Neural cell (in vitro differentiated cells): ENCODE data around the gene PCSK9. TPM values are rescaled to one million over a fixed set of nuclear protein-coding genes. Genes with fewer than 3 reads are reported as not detected.

Experiments
- H2AFZ ChIP-seq: fragments of 200-600, 300-800 bp; sonication (generic), shearing (Covaris generic); 2 replicates; pipeline ENCODE4 v1.6.0; 2014; ENCODE audit warnings: low read depth, mild to moderate bottlenecking, antibody characterized with exemption, low read length, moderate library complexity
- H3F3A ChIP-seq: fragments of 200-600 bp; shearing (Covaris generic); 2 replicates; pipeline ENCODE4 v1.6.1; 2016; ENCODE audit warnings: mild to moderate bottlenecking, moderate library complexity, mixed read lengths, antibody characterized with exemption, low read length; ENCODE audit not compliant: insufficient read depth, poor library complexity, severe bottlenecking
- H3K27ac ChIP-seq: fragments of 200-600, 300-800 bp; sonication (generic), shearing (Covaris generic); 2 replicates; pipeline ENCODE4 v1.5.1; 2014; ENCODE audit warnings: mild to moderate bottlenecking, low read length, moderate library complexity
- H3K27me3 ChIP-seq: fragments of 300-800, 200-600 bp; sonication (generic), shearing (Covaris generic); 2 replicates; pipeline ENCODE4 v1.6.0; 2014; ENCODE audit warnings: mild to moderate bottlenecking, low read depth, low read length, moderate library complexity; ENCODE audit not compliant: insufficient read depth
- H3K36me3 ChIP-seq: fragments of 300-800, 200-600 bp; sonication (generic), shearing (Covaris generic); 2 replicates; pipeline ENCODE4 v1.5.1; 2014; ENCODE audit warnings: mild to moderate bottlenecking, antibody characterized with exemption, low read length, moderate library complexity; ENCODE audit not compliant: insufficient read depth
- H3K4me2 ChIP-seq: fragments of 300-800, 200-600 bp; sonication (generic), shearing (Covaris generic); 2 replicates; pipeline ENCODE4 v1.6.0; 2014; ENCODE audit warnings: mild to moderate bottlenecking, low read length
- H3K4me3 ChIP-seq: fragments of 300-800, 200-600 bp; sonication (generic), shearing (Covaris generic); 2 replicates; pipeline ENCODE4 v1.5.1; 2014; ENCODE audit warnings: mild to moderate bottlenecking, low read length, moderate library complexity
- H3K79me2 ChIP-seq: fragments of 200-600 bp; shearing (Covaris generic); replicated peaks from 2 replicates; pipeline ENCODE4 v1.6.0; 2014; ENCODE audit warnings: mild to moderate bottlenecking, low read length, moderate library complexity; ENCODE audit not compliant: insufficient read depth
- H3K9ac ChIP-seq: fragments of 300-800, 200-600 bp; sonication (generic), shearing (Covaris generic); 2 replicates; pipeline ENCODE4 v1.6.1; 2016; ENCODE audit warnings: mild to moderate bottlenecking, low read length, mixed read lengths
- H3K9me2 ChIP-seq: fragments of 200-600 bp; shearing (Covaris generic); 2 replicates; pipeline ENCODE4 v1.6.1; 2016; ENCODE audit warnings: mild to moderate bottlenecking, low read length, mixed read lengths; ENCODE audit not compliant: insufficient read depth
- H3K9me3 ChIP-seq: fragments of 200-600, 300-800 bp; sonication (generic), shearing (Covaris generic); 2 replicates; pipeline ENCODE4 v1.6.1; 2016; ENCODE audit warnings: mild to moderate bottlenecking, mixed run types, low read length, moderate library complexity, mixed read lengths
- H4K20me1 ChIP-seq: fragments of 200-600 bp; shearing (Covaris generic); 2 replicates; pipeline ENCODE4 v1.6.1; 2016; ENCODE audit warnings: mild to moderate bottlenecking, mixed run types; ENCODE audit not compliant: insufficient read depth
- EP300 ChIP-seq: fragments of 450-650 bp; conservative IDR thresholded peaks from 2 replicates; pipeline ENCODE4 v1.6.1; 2014; ENCODE audit warnings: antibody characterized with exemption, mild to moderate bottlenecking, moderate library complexity; ENCODE audit not compliant: poor library complexity, severe bottlenecking
- EZH2 ChIP-seq: fragments of 200-600, 300-800 bp; shearing (Covaris generic), sonication (generic); IDR thresholded peaks from 2 replicates; pipeline ENCODE4 v1.6.1; 2014; ENCODE audit warnings: antibody characterized with exemption, low read length, borderline replicate concordance, mild to moderate bottlenecking; ENCODE audit not compliant: insufficient read depth, poor library complexity, severe bottlenecking
- MXI1 ChIP-seq: fragments of 450-650 bp; conservative IDR thresholded peaks from 2 replicates; pipeline ENCODE4 v1.6.1; 2014; ENCODE audit warnings: antibody characterized with exemption, mild to moderate bottlenecking; ENCODE audit not compliant: poor library complexity, severe bottlenecking
- POLR2AphosphoS5 ChIP-seq: IDR thresholded peaks from 2 replicates; pipeline ENCODE4 v1.6.1; 2012
- RAD21 ChIP-seq: fragments of 450-650 bp; conservative IDR thresholded peaks from 2 replicates; pipeline ENCODE4 v1.6.1; 2014; ENCODE audit warnings: antibody characterized with exemption, mild to moderate bottlenecking, moderate library complexity
- SMC3 ChIP-seq: fragments of 450-650 bp; conservative IDR thresholded peaks from 2 replicates; pipeline ENCODE4 v1.6.1; 2014; ENCODE audit warnings: antibody characterized with exemption, mild to moderate bottlenecking, moderate library complexity; ENCODE audit not compliant: poor library complexity
- TAF1 ChIP-seq: IDR thresholded peaks from 2 replicates; pipeline ENCODE4 v1.6.1; 2012; ENCODE audit warnings: low read depth
- polyA plus RNA-seq: library from polyadenylated mRNA; depleted of rRNA; stranded (reverse); fragments of >200 nt; gene quantifications from 2 replicates; pipeline ENCODE4 v1.2.3, GENCODE V29; 2014
- TF ChIP-seq, protein P1 (sequence below): fragments of 450-650 bp; IDR thresholded peaks from 2 replicates; pipeline ENCODE4 v1.5.1; 2014; ENCODE audit warnings: antibody characterized with exemption, mild to moderate bottlenecking, moderate library complexity; ENCODE audit not compliant: poor library complexity, severe bottlenecking
- TF ChIP-seq, protein P2 (sequence below): IDR thresholded peaks from 2 replicates; pipeline ENCODE4 v1.6.1; 2012; ENCODE audit warnings: borderline replicate concordance

PCSK9 gene
- polyA plus RNA-seq, 1 donor from 2014 or later: not detected

DNA sequence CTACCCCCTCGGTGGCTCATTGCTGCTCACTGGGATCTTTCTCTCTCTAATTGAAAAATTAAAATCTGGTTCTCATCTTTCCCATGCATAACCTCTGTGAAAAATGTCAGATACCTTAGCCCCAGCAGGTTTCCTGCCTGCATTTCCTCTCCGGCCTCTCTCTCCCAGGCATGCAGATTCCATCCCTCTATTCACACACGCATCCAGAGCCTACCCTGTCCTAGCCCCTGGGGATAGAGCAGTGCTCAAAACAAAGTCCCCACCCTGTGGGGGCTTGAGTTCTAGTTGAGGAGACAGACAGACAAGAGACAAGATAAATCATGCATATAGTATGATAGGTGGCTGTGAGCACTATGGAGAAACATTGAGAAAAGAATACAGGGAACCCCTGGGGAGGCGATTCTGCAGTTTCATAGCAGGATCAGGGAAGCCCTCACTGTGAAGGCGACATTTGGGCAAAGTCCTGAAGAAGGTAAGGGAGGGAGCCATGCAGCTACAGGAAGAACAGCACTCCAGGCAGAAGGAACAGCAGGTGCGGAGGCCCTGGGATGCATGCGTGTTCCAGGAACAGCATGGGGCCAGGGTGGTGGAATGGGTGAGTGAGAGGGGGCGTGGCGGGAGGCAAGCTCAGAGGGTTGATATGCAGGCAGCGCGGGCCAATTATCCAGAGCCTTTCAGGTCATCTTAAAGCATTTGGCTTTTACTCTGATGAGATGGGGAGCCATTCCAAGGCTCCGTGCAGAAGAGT lies 44.2 kb upstream of the PCSK9 start:
- Histone ChIP-seq H3K9ac (no peak overlapping the region), H3K27me3 (peaks cover 34% of the 10 kb centered on the region), H3K27ac (no peak overlapping the region), H3K36me3 (no peaks in the 10 kb centered on the region), H3F3A (no peaks in the 10 kb centered on the region), H4K20me1 (no peaks in the 10 kb centered on the region), H3K9me3 (peaks cover 2% of the 10 kb centered on the region), H3K9me2 (no peaks in the 10 kb centered on the region), H3K4me2 (no peak overlapping the region), H2AFZ (no peak overlapping the region), H3K79me2 (no peaks in the 10 kb centered on the region), H3K4me3 (no peak overlapping the region)
- no peak for TF ChIP-seq POLR2AphosphoS5
- TF ChIP-seq, protein P1, sequence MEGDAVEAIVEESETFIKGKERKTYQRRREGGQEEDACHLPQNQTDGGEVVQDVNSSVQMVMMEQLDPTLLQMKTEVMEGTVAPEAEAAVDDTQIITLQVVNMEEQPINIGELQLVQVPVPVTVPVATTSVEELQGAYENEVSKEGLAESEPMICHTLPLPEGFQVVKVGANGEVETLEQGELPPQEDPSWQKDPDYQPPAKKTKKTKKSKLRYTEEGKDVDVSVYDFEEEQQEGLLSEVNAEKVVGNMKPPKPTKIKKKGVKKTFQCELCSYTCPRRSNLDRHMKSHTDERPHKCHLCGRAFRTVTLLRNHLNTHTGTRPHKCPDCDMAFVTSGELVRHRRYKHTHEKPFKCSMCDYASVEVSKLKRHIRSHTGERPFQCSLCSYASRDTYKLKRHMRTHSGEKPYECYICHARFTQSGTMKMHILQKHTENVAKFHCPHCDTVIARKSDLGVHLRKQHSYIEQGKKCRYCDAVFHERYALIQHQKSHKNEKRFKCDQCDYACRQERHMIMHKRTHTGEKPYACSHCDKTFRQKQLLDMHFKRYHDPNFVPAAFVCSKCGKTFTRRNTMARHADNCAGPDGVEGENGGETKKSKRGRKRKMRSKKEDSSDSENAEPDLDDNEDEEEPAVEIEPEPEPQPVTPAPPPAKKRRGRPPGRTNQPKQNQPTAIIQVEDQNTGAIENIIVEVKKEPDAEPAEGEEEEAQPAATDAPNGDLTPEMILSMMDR: no peak
- TF ChIP-seq, protein P2, sequence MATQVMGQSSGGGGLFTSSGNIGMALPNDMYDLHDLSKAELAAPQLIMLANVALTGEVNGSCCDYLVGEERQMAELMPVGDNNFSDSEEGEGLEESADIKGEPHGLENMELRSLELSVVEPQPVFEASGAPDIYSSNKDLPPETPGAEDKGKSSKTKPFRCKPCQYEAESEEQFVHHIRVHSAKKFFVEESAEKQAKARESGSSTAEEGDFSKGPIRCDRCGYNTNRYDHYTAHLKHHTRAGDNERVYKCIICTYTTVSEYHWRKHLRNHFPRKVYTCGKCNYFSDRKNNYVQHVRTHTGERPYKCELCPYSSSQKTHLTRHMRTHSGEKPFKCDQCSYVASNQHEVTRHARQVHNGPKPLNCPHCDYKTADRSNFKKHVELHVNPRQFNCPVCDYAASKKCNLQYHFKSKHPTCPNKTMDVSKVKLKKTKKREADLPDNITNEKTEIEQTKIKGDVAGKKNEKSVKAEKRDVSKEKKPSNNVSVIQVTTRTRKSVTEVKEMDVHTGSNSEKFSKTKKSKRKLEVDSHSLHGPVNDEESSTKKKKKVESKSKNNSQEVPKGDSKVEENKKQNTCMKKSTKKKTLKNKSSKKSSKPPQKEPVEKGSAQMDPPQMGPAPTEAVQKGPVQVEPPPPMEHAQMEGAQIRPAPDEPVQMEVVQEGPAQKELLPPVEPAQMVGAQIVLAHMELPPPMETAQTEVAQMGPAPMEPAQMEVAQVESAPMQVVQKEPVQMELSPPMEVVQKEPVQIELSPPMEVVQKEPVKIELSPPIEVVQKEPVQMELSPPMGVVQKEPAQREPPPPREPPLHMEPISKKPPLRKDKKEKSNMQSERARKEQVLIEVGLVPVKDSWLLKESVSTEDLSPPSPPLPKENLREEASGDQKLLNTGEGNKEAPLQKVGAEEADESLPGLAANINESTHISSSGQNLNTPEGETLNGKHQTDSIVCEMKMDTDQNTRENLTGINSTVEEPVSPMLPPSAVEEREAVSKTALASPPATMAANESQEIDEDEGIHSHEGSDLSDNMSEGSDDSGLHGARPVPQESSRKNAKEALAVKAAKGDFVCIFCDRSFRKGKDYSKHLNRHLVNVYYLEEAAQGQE: no peak
- TF ChIP-seq SMC3: no peak
- no peak for TF ChIP-seq RAD21
- TF ChIP-seq EZH2: no peak

DNA sequence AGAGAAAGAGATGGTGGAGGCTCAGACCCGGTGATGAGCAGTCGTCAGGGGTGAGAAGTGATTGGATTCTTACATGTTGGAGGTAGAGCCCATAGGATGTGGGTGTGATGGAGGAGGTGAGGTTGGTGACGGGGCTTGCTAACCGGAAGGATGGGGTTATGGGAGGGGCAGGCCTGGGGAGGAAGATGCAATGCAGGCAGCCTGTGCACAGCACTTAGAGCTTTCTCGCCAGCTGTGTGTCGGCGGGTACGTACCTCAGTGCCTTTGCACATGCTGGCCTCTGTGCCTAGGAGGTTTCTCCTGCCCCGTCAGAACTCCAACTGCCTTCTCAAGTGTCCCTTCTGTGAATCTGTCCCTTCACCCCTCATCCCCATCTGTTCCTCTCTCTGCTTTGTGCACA lies 43.5 kb upstream of the PCSK9 start:
- Histone ChIP-seq H3K4me3 (no peak overlapping the region), H3K9me2 (no peaks in the 10 kb centered on the region), H2AFZ (no peak overlapping the region), H3K9me3 (peaks cover 2% of the 10 kb centered on the region), H3K4me2 (no peak overlapping the region), H3F3A (no peaks in the 10 kb centered on the region), H4K20me1 (no peaks in the 10 kb centered on the region), H3K9ac (no peak overlapping the region), H3K79me2 (no peaks in the 10 kb centered on the region), H3K27me3 (peaks cover 34% of the 10 kb centered on the region), H3K36me3 (no peaks in the 10 kb centered on the region), H3K27ac (no peak overlapping the region)
- no peak for TF ChIP-seq RAD21
- no peak for TF ChIP-seq POLR2AphosphoS5
- TF ChIP-seq EP300: no peak
- no peak for TF ChIP-seq MXI1
- no peak for TF ChIP-seq EZH2
- TF ChIP-seq SMC3: no peak
- TF ChIP-seq, protein P1: no peak
- TF ChIP-seq TAF1: no peak
- TF ChIP-seq, protein P2: no peak
